ENCODE measurements around the gene RTN4IP1.

Gene RTN4IP1

GRCh38 chr6:106536357-106536756 lies 92.9 kb downstream of the RTN4IP1 start:
- DNase-seq (ENCODE audit: low read depth): no peak
- TF ChIP-seq, protein P1, sequence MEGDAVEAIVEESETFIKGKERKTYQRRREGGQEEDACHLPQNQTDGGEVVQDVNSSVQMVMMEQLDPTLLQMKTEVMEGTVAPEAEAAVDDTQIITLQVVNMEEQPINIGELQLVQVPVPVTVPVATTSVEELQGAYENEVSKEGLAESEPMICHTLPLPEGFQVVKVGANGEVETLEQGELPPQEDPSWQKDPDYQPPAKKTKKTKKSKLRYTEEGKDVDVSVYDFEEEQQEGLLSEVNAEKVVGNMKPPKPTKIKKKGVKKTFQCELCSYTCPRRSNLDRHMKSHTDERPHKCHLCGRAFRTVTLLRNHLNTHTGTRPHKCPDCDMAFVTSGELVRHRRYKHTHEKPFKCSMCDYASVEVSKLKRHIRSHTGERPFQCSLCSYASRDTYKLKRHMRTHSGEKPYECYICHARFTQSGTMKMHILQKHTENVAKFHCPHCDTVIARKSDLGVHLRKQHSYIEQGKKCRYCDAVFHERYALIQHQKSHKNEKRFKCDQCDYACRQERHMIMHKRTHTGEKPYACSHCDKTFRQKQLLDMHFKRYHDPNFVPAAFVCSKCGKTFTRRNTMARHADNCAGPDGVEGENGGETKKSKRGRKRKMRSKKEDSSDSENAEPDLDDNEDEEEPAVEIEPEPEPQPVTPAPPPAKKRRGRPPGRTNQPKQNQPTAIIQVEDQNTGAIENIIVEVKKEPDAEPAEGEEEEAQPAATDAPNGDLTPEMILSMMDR (IDR thresholded peaks at IDR 0.05; ENCODE audit: control insufficient read depth, insufficient read depth, low read depth, low read length, missing control alignments): no peak
- no peak overlapping the region for H3K4me3 ChIP-seq (ENCODE audit: control insufficient read depth, low read depth, low read length)

- no peak overlapping the region for H3K4me3 ChIP-seq (ENCODE audit: control insufficient read depth, low read depth, low read length)
- TF ChIP-seq, protein P1 (IDR thresholded peaks at IDR 0.05; ENCODE audit: control insufficient read depth, insufficient read depth, low read depth, low read length, missing control alignments): no peak
- no peak for DNase-seq (ENCODE audit: low read depth)
Observed at GRCh38 chr6:106535012-106535411, 94.3 kb downstream of the RTN4IP1 start.

GRCh38 chr6:106534564-106534982 lies 94.7 kb downstream of the RTN4IP1 start:
- no peak for DNase-seq (ENCODE audit: low read depth)
- TF ChIP-seq, protein P1 (IDR thresholded peaks at IDR 0.05; ENCODE audit: control insufficient read depth, insufficient read depth, low read depth, low read length, missing control alignments): no peak
- no peak overlapping the region for H3K4me3 ChIP-seq (ENCODE audit: control insufficient read depth, low read depth, low read length)

DNA sequence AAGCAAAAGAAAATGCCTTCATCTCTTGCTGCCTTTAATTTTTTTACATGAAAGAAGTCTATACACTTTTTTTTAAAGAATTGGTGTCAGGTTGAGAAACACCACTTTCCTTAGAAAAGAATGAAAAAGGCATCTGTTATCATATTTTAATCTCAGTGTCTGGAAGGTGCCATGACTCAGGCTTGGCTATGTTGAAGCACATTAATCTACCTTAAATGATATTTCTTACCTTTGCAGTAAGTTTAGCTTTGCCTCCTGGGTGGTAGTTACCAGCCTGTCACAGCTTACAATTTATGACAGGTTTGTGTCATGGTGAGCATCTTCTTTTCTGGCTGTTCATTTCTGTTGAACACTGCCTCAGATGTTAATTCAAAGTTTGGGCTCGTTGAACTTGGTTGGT lies 95.3 kb downstream of the RTN4IP1 start:
- no peak for DNase-seq (ENCODE audit: low read depth)
- no peak overlapping the region for H3K4me3 ChIP-seq (ENCODE audit: control insufficient read depth, low read depth, low read length)
- TF ChIP-seq, protein P1 (IDR thresholded peaks at IDR 0.05; ENCODE audit: control insufficient read depth, insufficient read depth, low read depth, low read length, missing control alignments): no peak

GRCh38 chr6:106533054-106533453 lies 96.2 kb downstream of the RTN4IP1 start:
- no peak overlapping the region for H3K4me3 ChIP-seq (ENCODE audit: control insufficient read depth, low read depth, low read length)
- DNase-seq (ENCODE audit: low read depth): no peak
- TF ChIP-seq, protein P1 (IDR thresholded peaks at IDR 0.05; ENCODE audit: control insufficient read depth, insufficient read depth, low read depth, low read length, missing control alignments): no peak

DNA sequence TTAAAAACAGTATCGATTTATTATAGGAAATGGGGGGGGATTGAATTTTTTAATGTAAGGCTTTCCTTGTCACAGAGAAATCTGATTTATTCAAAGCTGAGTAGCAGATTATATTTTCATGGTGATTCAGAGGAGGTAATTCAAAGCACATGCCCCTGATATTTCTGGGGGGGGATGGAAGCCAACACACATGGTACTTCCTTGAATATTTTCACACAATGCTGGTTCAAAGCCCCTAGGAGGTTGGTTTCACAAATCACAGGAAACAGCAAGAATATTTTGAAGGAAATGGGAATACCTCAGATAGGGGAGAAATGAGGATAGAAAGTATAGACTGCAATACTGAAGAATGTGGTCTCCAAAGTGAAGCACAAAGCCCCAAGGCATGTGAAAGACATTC lies 98.8 kb downstream of the RTN4IP1 start:
- DNase-seq (ENCODE audit: low read depth): no peak
- no peak overlapping the region for H3K4me3 ChIP-seq (ENCODE audit: control insufficient read depth, low read depth, low read length)
- TF ChIP-seq, protein P1 (IDR thresholded peaks at IDR 0.05; ENCODE audit: control insufficient read depth, insufficient read depth, low read depth, low read length, missing control alignments): no peak

GRCh38 chr6:106530026-106530425 lies 99.3 kb downstream of the RTN4IP1 start:
- DNase-seq (ENCODE audit: low read depth): no peak
- H3K4me3 ChIP-seq (ENCODE audit: control insufficient read depth, low read depth, low read length): no peak overlapping the region
- TF ChIP-seq, protein P1 (IDR thresholded peaks at IDR 0.05; ENCODE audit: control insufficient read depth, insufficient read depth, low read depth, low read length, missing control alignments): no peak

Data from AG09309 (cell line).